ENCODE measurements around the gene TECPR2. TPM values are rescaled to one million over a fixed set of nuclear protein-coding genes. Genes with fewer than 3 reads are reported as not detected.

The TECPR2 gene
- polyA plus RNA-seq, 1 experiment, result 12.4 TPM

DNA sequence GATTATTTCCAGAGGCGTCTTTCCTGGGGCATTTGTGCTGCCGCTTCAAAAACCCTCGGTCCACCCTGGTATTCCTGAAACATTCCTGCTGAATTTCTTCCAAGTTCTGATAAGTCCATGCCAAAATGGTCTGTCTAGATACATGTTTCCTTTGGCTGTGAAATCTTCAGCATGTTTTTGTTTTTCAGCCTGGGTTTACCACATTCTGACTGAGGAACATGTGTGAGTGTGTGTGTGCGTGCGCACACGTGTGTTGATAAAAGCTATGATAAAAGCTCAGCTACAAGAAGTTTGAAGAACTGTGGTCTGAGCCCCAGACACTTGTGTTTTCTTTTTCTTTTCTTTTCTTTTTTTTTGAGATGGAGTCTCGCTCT, 124.5 kb downstream of the TECPR2 start:
- TF ChIP-seq, protein P1, sequence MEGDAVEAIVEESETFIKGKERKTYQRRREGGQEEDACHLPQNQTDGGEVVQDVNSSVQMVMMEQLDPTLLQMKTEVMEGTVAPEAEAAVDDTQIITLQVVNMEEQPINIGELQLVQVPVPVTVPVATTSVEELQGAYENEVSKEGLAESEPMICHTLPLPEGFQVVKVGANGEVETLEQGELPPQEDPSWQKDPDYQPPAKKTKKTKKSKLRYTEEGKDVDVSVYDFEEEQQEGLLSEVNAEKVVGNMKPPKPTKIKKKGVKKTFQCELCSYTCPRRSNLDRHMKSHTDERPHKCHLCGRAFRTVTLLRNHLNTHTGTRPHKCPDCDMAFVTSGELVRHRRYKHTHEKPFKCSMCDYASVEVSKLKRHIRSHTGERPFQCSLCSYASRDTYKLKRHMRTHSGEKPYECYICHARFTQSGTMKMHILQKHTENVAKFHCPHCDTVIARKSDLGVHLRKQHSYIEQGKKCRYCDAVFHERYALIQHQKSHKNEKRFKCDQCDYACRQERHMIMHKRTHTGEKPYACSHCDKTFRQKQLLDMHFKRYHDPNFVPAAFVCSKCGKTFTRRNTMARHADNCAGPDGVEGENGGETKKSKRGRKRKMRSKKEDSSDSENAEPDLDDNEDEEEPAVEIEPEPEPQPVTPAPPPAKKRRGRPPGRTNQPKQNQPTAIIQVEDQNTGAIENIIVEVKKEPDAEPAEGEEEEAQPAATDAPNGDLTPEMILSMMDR (IDR thresholded peaks at IDR 0.05; ENCODE audit: low read depth, low read length), result no peak
- ChIA-PET CTCF (interaction anchor here (1.6 kb wide), 1 partner anchor 49 kb away, joined by 6 read pairs; no protein-coding TSS in a partner anchor), POLR2A (no interaction called here)
- DNase-seq (ENCODE audit: low read depth, low spot score), result no peak
- Histone ChIP-seq H3K27ac (ENCODE audit: low read depth, low read length) (no peak overlapping the region), H3K27me3 (ENCODE audit: control insufficient read depth, insufficient read depth, low read length) (no peaks in the 10 kb centered on the region), H3K4me3 (ENCODE audit: low read depth, low read length) (no peak overlapping the region), H3K9me3 (ENCODE audit: control insufficient read depth, insufficient read depth, low read length) (peaks cover 5% of the 10 kb centered on the region)

DNA sequence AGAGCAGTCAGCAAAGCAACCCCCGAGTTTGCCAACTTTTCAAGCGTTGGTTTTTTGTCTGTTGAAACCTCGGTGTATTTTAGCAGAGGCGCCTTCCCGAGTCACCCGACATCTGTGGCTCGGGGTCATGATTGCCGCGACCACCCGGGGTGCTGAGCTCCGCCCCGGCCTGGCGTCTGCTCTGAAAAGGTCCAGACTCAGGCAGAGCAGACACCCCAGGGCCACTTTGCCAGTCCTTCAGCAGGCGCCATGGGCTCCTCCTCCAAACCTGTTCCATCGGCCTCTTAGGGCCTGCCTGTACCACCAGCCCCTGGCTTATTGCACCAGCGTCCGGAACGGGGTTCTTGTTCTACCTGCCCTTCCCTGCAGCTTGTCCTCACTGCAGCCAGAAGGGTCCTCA, 127.7 kb downstream of the TECPR2 start:
- H3K27me3 ChIP-seq (ENCODE audit: control insufficient read depth, insufficient read depth, low read length), result no peaks in the 10 kb centered on the region
- TF ChIP-seq, protein P1 (IDR thresholded peaks at IDR 0.05; ENCODE audit: low read depth, low read length), result no peak
- DNase-seq (ENCODE audit: low read depth, low spot score), result no peak
- ChIA-PET POLR2A (no interaction called here), CTCF (no interaction called here)
- H3K27ac ChIP-seq (ENCODE audit: low read depth, low read length), result no peak overlapping the region
- H3K4me3 ChIP-seq (ENCODE audit: low read depth, low read length), result no peak overlapping the region
- H3K9me3 ChIP-seq (ENCODE audit: control insufficient read depth, insufficient read depth, low read length), result no peaks in the 10 kb centered on the region

DNA sequence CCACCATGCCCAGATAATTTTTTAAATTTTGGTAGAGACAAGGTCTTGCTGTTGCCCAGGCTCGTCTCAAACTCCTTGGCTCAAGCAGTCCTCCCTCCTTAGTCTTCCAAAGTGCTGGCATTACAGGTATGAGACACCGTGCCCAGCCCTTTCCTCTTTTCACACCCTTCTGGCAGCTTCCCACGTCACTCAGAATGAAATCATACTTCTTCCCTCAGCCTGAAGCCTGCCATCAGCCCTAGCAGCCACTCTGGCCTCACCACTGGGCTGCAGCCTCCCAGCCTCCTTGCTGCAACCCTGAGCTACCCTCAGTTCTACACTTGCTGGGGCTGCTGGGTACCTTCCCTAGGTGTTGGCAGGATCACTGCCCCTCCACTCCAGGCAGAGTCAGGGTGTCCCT, 128.6 kb downstream of the TECPR2 start:
- Histone ChIP-seq H3K27me3 (ENCODE audit: control insufficient read depth, insufficient read depth, low read length) (no peaks in the 10 kb centered on the region), H3K4me3 (ENCODE audit: low read depth, low read length) (no peak overlapping the region), H3K9me3 (ENCODE audit: control insufficient read depth, insufficient read depth, low read length) (no peaks in the 10 kb centered on the region), H3K27ac (ENCODE audit: low read depth, low read length) (no peak overlapping the region)
- TF ChIP-seq, protein P1 (IDR thresholded peaks at IDR 0.05; ENCODE audit: low read depth, low read length), result no peak
- POLR2A ChIA-PET, result no interaction called here
- no peak for DNase-seq (ENCODE audit: low read depth, low spot score)
- CTCF ChIA-PET, result no interaction called here

DNA sequence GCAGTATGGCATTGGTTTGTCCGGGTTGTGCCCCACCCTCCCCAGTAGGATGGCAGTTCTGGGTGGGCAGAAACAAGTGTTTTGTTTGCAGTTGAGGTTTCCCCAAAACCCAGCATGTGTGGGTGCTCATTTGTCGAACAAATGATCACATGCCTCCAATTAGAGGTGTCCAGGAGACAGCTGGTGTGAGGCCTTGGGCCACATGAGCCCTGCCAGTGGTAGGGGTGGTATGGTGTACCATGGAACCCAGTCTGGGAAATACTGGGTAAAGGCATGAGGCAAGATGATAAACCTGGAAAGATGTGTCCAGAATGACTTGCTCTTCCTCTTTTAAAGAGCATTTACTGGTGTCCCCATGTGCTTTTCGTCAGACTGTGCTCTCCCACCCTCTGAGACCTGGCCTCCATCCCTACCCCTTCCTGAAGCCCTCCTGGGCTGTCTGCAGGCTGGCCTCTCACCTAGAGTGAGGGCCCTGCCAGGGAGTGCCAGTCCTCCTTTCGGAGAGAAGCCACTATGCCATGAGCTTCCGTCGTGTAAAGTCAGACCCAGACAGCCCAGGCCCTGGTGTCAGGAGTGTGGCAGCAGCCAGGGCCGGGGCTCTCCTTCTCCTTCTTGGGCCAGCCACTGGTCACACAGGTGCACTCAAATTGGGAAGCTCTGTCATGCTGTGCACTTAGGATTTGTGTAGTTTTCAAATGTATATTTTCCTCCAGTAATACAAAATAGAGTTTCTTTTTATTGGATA, 129.2 kb downstream of the TECPR2 start:
- ChIA-PET CTCF (no interaction called here), POLR2A (no interaction called here)
- H3K9me3 ChIP-seq (ENCODE audit: control insufficient read depth, insufficient read depth, low read length), result no peaks in the 10 kb centered on the region
- no peaks in the 10 kb centered on the region for H3K27me3 ChIP-seq (ENCODE audit: control insufficient read depth, insufficient read depth, low read length)
- DNase-seq (ENCODE audit: low read depth, low spot score), result no peak
- H3K4me3 ChIP-seq (ENCODE audit: low read depth, low read length), result no peak overlapping the region
- H3K27ac ChIP-seq (ENCODE audit: low read depth, low read length), result no peak overlapping the region
- TF ChIP-seq, protein P1 (IDR thresholded peaks at IDR 0.05; ENCODE audit: low read depth, low read length), result no peak

DNA sequence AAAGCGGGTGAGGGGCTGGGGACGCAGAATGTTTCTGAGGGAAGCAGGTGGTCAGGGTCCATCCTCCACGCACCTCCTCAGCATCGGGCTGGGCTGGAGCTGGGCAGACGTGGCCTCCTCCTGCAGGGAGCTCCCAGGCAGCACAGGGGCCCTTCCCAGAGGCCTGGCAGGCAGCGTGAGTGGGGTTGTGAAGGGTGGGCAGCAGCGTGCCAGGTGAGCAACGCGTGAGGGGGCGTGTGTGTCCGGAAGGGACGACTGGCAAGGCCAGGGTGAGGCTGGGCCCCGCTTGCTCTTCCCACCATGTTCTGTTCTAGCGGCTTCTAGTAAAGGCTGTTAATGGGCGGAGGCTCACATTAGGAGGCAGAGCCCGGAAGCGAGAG, 129.8 kb downstream of the TECPR2 start:
- CTCF ChIA-PET, result no interaction called here

More for the DNA sequence above, 129.8 kb downstream of the TECPR2 start:
- Histone ChIP-seq H3K27ac (ENCODE audit: low read depth, low read length) (no peak overlapping the region), H3K27me3 (ENCODE audit: control insufficient read depth, insufficient read depth, low read length) (no peaks in the 10 kb centered on the region), H3K9me3 (ENCODE audit: control insufficient read depth, insufficient read depth, low read length) (no peaks in the 10 kb centered on the region), H3K4me3 (ENCODE audit: low read depth, low read length) (no peak overlapping the region)
- POLR2A ChIA-PET, result no interaction called here
- DNase-seq (ENCODE audit: low read depth, low spot score), result no peak
- TF ChIP-seq, protein P1 (IDR thresholded peaks at IDR 0.05; ENCODE audit: low read depth, low read length), result no peak
